IPS-15b (cell line): ENCODE results near the gene TLR9.
A peak's percentile ranks its signal among the peaks of the same experiment; 100 is the strongest.

Experiments
- H3K27me3 ChIP-seq: one replicate; pipeline ENCODE4 v1.6.1; 2013; ENCODE audit warnings: low read length; ENCODE audit not compliant: control insufficient read depth, insufficient read depth
- H3K36me3 ChIP-seq: one replicate; pipeline ENCODE4 v1.6.1; 2013; ENCODE audit warnings: low read length; ENCODE audit not compliant: control insufficient read depth, insufficient read depth
- H3K4me1 ChIP-seq: one replicate; pipeline ENCODE4 v1.6.1; 2013; ENCODE audit warnings: mild to moderate bottlenecking, low read length; ENCODE audit not compliant: control insufficient read depth, insufficient read depth
- H3K4me3 ChIP-seq: one replicate; pipeline ENCODE4 v1.5.1; 2013; ENCODE audit warnings: low read depth, low read length
- H3K9ac ChIP-seq: one replicate; pipeline ENCODE4 v1.6.1; 2013; ENCODE audit warnings: low read depth, mild to moderate bottlenecking, low read length
- H3K9me3 ChIP-seq: one replicate; pipeline ENCODE4 v1.6.1; 2013; ENCODE audit warnings: mild to moderate bottlenecking, low read length; ENCODE audit not compliant: control insufficient read depth, insufficient read depth

Gene TLR9

DNA sequence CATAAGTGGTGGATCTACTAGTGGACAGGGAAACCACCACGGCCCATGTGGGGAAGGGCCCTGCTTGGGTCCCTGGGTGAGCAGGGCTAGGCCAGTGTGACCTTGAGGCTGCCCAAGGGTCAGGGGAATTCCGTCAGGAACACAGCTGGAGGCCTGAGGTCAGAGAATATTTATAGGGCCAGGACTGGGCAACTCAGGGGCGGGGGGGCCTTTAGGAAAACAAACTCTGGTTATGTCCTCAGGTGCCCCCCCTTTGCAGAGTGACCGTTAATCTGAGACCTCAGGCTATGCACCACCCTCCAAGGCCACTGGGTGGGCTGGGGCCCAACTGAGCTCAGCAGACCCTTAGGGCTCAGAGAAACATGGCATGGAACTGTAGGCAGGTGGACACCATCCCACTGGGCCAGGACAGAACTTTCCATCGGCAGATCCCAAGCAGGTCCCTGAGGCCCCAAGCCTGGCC, 11.0 kb upstream of the TLR9 start:
- Histone ChIP-seq H3K9ac (no peak overlapping the region), H3K9me3 (no peaks in the 10 kb centered on the region), H3K4me3 (no peak overlapping the region), H3K4me1 (peaks cover 23% of the 10 kb centered on the region), H3K27me3 (no peaks in the 10 kb centered on the region), H3K36me3 (no peaks in the 10 kb centered on the region)

DNA sequence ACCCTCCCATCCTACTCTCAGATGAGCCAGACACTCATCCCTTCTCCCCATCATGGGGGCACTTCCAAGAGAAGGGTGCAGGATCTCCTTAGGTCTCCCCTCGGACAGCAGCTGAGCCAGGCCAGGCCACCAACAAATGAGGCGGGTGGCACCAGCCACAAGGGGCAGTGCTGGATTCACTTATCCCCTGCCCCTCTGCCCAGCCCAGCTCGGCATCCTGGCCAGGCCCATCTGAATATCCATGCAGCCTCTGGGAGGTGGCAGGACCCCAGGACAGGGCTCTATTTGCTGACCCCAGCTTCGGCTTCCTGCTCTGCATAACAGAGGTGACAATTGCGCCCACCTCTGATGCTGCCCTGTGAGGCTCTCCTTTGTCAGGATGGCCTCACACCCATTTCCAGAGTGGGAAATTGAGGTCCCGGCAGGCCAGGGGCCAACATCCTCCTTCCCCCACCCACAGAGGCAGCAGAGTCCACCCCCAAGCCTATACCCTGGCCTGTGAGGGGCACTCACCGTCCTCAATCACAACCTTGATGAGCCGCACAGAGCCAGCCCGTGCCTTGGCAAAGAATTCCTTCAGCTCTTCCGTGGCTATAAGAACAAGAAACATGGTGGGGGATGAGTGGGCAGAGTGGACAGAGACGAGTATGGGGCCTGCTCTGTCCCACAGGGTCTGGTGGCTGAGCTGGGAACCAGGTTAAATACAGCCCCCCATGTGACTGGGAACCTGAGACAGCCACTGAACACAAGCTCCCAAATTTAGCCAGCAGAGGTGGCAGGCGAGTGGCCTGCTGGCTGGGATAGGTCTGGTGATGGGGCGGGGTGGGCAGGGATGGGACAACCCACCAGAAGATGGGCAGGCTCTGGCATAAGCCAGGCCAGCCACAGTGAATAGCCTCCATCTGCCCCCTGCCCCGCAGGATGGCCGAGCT, 9.3 kb upstream of the TLR9 start:
- H3K9ac ChIP-seq: no peak overlapping the region
- H3K4me1 ChIP-seq: peaks cover 15% of the 10 kb centered on the region
- H3K36me3 ChIP-seq: peaks cover 13% of the 10 kb centered on the region
- no peaks in the 10 kb centered on the region for H3K27me3 ChIP-seq
- H3K4me3 ChIP-seq: no peak overlapping the region
- no peaks in the 10 kb centered on the region for H3K9me3 ChIP-seq

DNA sequence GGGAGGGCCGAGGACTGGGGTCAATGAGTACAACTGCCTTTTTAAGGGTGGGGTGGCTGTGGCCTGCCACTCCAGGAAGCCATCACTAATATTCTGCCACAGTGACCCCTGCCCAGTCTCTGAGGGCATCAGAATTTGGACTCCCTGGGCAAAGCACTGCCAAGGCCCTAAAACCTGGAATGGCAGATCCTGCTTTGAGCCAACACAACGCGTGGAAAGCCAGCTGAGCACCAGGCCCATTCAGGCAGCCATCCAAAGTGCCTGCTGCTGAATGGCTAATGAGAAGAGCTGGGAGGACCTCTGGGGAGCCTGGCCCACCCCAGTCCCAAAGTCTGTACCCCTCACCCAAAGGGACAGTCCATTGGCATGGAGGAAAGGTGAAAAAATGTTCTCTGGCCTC, 8.5 kb upstream of the TLR9 start:
- Histone ChIP-seq H3K9ac (no peak overlapping the region), H3K4me1 (peaks cover 15% of the 10 kb centered on the region)

DNA sequence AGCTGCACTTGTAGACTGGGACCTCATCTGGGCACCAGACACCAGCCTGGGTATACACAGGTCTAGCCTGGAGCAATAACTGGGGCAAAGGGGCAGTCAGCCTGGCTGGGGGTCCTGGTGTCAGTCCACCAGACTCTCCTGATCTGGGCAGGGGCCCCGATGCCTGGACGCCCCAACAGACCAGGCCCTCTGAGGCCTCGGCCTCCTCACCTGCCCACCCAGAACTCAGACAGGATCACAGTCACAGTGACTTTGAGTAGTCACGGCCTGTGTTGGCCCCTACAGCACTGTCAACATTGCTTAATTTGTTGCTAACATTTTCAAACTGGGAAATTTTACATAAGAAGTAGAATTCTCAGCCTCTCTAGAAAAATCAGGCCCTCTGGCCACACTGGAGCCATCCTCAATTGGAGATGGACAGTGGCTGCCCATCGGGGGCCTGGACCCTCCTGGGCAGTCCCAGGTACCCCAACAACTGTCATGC, 7.7 kb upstream of the TLR9 start:
- Histone ChIP-seq H3K9ac (peak overlapping the region; percentile 37), H3K4me1 (peaks cover 11% of the 10 kb centered on the region), H3K36me3 (peaks cover 26% of the 10 kb centered on the region), H3K4me3 (no peak overlapping the region), H3K27me3 (no peaks in the 10 kb centered on the region), H3K9me3 (no peaks in the 10 kb centered on the region)

More for the DNA sequence above, 8.5 kb upstream of the TLR9 start:
- no peaks in the 10 kb centered on the region for H3K27me3 ChIP-seq
- peaks cover 20% of the 10 kb centered on the region for H3K36me3 ChIP-seq
- no peak overlapping the region for H3K4me3 ChIP-seq
- H3K9me3 ChIP-seq: no peaks in the 10 kb centered on the region

DNA sequence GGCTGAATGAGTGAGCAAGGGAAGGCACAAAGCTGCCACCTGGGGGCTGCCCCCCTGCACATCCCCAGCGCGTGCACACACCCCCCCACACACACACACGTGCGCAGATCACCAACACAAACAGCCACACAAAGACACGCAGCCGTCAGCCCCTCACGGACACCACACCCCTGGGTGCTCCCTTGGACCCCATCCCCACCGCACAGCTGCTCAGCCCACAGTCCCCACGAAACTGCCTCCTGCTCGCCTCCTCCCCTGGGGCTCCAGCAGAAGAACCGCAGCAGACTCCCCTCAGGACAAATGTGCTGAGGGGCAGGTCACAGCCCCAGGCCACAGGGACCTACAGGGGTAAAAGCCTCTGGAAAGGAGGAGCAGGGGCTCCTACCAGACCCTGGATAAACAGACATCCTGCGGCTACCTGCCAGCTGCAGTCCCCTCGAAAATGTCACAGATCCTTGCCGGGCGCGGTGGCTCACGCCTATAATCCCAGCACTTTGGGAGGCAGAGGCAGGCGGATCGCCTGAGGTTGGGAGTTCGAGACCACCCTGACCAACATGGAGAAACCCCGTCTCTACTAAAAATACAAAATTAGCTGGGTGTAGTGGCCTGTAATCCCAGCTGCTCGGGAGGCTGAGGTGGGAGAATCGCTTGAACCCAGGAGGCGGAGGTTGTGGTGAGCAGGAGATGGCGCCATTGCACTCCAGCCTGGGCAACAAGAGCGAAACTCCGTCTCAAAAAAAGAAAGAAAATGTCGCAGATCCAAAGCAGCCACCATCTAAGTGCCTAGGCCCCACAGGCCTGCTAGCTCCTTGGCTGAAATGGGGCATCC, 7.0 kb upstream of the TLR9 start:
- no peak overlapping the region for H3K4me3 ChIP-seq
- peak overlapping the region; percentile 37 for H3K9ac ChIP-seq
- H3K27me3 ChIP-seq: no peaks in the 10 kb centered on the region
- no peaks in the 10 kb centered on the region for H3K9me3 ChIP-seq
- H3K36me3 ChIP-seq: peaks cover 26% of the 10 kb centered on the region
- H3K4me1 ChIP-seq: peaks cover 6% of the 10 kb centered on the region

DNA sequence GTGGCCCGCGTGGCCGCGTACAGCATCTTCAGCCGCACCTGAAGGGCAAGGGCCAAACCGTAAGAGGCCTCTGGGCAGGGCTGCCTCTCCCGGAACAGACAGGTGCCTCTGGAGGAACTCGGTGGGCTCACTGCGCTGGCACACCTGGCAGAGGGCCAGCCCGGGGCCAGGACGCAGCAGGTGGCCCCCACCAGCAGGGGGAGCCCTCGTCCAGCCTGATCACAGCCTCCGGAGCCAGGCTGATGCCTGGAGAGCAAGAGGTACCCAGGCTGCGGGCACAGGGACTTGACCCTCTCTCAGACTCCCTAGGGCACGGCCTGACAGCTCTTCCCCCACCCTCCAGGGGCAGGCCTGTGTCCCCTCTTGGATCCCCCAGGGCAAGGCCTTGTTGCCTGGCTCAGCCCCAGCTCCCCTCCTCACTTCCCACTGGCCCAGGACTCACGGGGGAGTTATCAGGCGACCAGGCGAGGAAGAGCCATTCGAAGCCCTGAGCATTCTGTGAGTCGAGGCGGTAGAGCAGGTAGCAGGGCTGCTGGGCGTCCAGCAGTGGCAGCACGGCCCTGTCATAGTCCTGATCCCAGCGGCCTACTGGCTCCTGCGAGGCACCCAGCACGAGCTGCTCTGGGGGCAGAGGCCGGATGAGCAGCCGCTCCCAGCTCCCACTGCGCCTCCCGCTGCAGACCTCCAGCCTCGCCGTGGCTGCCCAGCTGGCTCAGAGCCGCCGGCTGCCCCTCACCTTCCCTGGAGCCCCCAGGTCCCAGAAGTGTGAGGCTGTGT, 6.2 kb upstream of the TLR9 start:
- Histone ChIP-seq H3K9me3 (no peaks in the 10 kb centered on the region), H3K36me3 (peaks cover 26% of the 10 kb centered on the region), H3K9ac (no peak overlapping the region), H3K4me3 (no peak overlapping the region), H3K4me1 (peaks cover 2% of the 10 kb centered on the region), H3K27me3 (no peaks in the 10 kb centered on the region)

DNA sequence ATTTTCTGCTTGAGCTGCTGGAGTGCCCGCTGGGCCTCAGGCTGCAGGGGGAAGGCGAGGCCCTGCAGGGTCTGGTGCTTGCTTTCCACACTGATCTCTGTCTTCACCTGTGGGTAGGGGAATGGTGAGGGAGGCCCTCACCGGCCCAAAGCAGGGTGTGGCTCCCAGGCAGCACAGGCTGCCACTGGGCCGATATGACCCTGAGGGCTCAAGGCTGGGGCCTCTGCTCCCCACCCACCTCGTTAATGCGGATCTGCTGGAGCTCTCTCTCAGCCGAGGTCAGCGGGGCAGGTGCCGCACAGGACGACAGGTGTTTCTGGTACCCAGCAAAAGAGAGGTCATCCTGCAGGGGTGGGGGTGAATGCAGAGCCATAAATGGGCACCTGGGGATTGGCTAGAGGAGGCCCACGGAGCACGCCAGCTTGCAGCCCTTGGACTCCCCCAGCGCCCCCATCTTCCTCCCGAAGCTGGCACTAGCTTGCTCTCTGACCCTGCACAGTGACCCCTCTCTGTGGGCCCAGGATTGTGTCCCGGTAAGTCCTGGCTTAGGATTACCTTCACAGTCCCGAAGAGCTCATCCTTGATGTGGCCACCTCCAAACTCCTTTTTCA, 5.5 kb upstream of the TLR9 start:
- Histone ChIP-seq H3K36me3 (peaks cover 26% of the 10 kb centered on the region), H3K4me1 (no peaks in the 10 kb centered on the region)

DNA sequence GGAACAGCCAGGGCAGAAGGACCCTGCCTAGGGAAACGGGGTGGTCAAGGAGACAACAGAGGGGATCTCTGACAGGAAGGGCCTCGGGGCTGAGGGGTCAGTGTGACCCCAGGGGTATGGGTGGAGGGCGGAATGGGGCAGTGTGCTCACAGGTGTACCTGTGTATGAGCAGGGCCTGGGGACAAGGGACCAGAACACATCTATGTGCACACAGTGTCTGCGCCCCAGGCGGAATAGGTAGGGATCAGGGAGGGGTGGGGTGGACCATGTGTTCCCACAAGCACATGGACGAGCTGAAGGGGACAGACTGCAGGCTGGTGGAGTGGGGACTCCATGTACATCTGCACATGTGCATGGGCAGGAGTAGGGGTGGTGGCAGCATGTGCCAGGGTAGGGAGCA, 5.0 kb upstream of the TLR9 start:
- Histone ChIP-seq H3K4me3 (no peak overlapping the region), H3K36me3 (peaks cover 26% of the 10 kb centered on the region), H3K4me1 (no peaks in the 10 kb centered on the region), H3K27me3 (no peaks in the 10 kb centered on the region), H3K9me3 (no peaks in the 10 kb centered on the region), H3K9ac (no peak overlapping the region)

More for the DNA sequence above, 5.5 kb upstream of the TLR9 start:
- Histone ChIP-seq H3K4me3 (no peak overlapping the region), H3K9me3 (no peaks in the 10 kb centered on the region), H3K9ac (no peak overlapping the region), H3K27me3 (no peaks in the 10 kb centered on the region)

DNA sequence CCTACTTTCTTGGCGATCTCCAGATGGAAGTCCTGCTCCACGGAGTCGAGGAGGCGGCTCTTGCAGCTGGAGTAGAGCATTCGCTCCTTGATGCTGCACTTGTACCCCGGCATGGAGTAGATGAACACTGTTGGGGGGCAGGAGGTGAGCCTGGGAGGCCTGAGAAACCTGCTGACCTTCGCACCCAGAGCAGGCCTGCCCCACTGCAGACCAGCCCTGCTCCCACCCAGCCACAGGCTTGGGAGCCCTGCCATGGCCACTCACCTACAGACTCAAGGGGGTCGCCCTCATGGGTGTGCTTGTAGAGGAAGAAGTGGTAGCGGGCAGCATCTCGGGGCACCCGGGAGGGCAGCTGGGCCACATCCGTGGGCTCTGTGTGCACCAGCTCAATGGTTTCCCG, 4.2 kb upstream of the TLR9 start:
- Histone ChIP-seq H3K36me3 (peaks cover 26% of the 10 kb centered on the region), H3K4me3 (no peak overlapping the region), H3K4me1 (no peaks in the 10 kb centered on the region), H3K9ac (no peak overlapping the region), H3K27me3 (no peaks in the 10 kb centered on the region), H3K9me3 (no peaks in the 10 kb centered on the region)

DNA sequence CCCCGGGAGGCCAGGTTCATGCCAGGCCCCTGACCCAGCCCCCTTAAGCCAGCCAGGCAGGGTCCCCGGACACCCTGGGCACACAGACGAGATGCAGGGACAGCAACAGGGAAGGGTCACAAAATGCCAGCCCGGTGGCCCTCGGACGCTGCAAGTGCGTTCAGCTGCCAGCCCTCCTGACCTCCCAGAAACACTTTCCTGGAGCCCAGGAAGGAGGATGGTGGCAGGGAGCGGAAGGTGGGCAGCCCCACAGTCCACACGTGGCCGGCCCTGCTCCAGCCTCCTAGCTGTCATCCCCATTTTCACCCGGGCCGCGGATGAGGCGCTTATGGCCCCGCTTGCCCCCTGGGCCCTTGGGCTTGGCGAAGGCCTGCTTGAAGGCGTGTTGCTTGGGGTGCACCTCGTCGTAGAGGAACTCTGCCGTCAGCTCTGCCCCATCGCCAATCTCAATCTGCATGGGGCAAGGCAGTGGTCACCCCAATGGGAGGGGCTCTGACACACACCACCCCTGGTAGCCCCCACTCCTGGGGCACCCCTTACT, 3.4 kb upstream of the TLR9 start:
- Histone ChIP-seq H3K9ac (no peak overlapping the region), H3K27me3 (no peaks in the 10 kb centered on the region), H3K4me1 (no peaks in the 10 kb centered on the region), H3K36me3 (peaks cover 26% of the 10 kb centered on the region), H3K4me3 (no peak overlapping the region), H3K9me3 (no peaks in the 10 kb centered on the region)

DNA sequence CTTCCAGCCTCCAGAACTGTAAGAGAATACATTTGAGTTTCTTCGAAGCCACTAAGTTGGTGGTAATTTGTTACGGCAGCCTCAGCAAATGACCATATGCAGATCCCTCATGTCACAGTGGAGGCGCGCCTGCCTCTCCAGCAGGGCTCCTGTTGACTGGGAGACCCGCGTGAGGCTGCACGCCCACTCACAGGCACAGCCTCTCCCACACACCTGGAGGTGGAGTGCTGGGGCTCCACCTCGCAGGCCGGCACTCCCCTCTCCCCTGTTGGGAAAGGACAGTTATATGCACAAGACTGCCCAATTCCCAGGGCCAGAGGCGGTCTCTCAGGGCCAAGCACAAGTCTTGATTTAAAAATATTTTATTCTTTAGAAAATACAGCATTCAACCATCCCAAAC, 2.8 kb upstream of the TLR9 start:
- no peaks in the 10 kb centered on the region for H3K4me1 ChIP-seq
- H3K27me3 ChIP-seq: no peaks in the 10 kb centered on the region
- H3K36me3 ChIP-seq: peaks cover 26% of the 10 kb centered on the region
- no peak overlapping the region for H3K4me3 ChIP-seq
- H3K9me3 ChIP-seq: no peaks in the 10 kb centered on the region
- no peak overlapping the region for H3K9ac ChIP-seq
